ENCODE data around the gene CPA5.

DNA sequence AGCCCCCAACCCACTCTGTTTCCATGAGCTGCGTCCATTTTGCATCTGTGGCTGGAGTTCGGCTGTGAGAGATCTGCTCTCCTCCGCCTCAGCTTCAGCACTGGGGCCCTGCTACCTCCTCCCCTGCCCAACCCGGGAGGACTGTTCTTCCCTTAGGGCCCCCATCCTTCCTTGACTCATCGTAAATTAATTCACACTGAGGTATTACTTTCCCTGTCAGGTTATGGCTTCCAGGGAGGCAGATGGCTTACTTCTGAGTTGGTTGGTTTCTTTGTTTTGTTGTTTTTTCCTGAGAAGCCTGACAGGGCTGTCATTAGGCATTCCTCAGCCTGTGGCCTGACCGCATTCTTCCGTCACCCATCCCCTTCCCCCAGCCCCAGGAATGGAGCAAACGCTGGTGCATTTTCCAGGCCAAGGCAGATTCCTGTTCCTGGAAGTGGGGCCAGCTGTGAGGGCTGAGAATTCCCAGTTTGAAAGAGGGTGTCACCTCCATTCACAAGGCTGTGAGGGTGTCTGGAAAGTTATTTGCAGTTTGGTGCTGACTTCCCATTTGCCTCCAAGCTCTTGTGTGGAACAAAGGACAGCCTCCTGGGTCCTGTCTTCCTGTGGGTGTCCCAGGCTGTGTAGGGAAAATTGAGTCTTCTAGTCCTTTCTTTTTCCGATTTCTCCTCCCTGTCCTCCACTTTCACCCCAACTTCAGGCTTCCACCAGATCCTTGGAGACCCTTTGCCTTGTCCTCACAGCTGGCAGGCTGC lies 11.7 kb downstream of the CPA5 start:
- no peak for TF ChIP-seq POLR2A (IDR thresholded peaks at IDR 0.05)
- peak; percentile 34 to 39 for TF ChIP-seq POLR2AphosphoS5 (IDR thresholded peaks at IDR 0.05; ENCODE audit: insufficient read depth in 1 of 2, low read depth in 1 of 2)
- TF ChIP-seq, protein P1, sequence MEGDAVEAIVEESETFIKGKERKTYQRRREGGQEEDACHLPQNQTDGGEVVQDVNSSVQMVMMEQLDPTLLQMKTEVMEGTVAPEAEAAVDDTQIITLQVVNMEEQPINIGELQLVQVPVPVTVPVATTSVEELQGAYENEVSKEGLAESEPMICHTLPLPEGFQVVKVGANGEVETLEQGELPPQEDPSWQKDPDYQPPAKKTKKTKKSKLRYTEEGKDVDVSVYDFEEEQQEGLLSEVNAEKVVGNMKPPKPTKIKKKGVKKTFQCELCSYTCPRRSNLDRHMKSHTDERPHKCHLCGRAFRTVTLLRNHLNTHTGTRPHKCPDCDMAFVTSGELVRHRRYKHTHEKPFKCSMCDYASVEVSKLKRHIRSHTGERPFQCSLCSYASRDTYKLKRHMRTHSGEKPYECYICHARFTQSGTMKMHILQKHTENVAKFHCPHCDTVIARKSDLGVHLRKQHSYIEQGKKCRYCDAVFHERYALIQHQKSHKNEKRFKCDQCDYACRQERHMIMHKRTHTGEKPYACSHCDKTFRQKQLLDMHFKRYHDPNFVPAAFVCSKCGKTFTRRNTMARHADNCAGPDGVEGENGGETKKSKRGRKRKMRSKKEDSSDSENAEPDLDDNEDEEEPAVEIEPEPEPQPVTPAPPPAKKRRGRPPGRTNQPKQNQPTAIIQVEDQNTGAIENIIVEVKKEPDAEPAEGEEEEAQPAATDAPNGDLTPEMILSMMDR (IDR thresholded peaks at IDR 0.05), result no peak

All from vagina (tissue), 2 donors.